SK-N-MC (cell line): Measurements from ENCODE around the gene KCNK7.

ENCODE experiments used
- EZH2 ChIP-seq: fragments of 200-600 bp; sonication (generic); IDR thresholded peaks from one replicate; pipeline ENCODE4 v1.6.1; 2017; ENCODE audit warnings: antibody characterized with exemption
- FOXP2 ChIP-seq: optimal IDR thresholded peaks from 2 replicates; pipeline ENCODE3; 2011; ENCODE audit warnings: mild to moderate bottlenecking, moderate library complexity; ENCODE audit not compliant: insufficient read depth; ENCODE audit errors: extremely low read length, control extremely low read depth
- POLR2AphosphoS5 ChIP-seq: IDR thresholded peaks from 2 replicates; pipeline ENCODE4 v1.6.1; 2012; ENCODE audit warnings: mild to moderate bottlenecking, low read depth, low read length, borderline replicate concordance

DNA sequence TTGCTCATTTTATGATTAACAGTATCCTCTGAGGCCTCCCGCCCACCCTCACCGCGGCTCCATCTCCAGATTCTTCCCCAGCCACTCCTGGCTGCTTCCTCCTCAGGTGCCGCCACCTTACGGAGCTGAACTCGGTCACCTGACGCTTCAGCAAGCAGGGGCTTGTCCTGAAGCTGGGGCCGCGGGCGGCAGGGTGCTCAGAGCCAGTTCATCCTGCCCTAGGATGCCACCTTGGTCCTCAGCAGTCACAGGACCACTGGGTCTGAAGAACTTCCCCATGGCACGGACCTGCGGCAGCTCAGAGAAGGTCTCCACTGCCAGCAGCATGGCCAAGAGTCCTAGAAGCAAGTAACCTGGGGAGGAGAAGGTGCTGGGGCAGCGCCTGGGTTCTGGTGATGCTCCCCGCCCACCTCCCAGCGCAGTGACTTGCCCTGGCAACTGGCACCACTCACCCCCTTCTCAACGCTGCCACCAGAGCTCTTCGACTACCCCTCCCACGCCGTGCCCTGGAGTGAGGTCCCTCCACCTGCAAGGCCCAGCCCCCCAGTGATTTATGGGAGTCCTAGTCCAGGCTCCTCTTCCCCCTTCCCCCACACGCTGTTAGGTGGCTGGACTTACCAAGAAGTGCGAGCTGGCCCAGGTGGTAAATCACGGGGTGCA lies 2.6 kb downstream of the KCNK7 start:
- TF ChIP-seq EZH2 (no peak), POLR2AphosphoS5 (no peak), FOXP2 (no peak)
